ACC112 (cell line): Measurements from ENCODE around the gene SCYL1.

Experiments
- H2AFZ ChIP-seq: fragments of 200-600 bp; sonication (generic); one replicate; pipeline ENCODE4 v1.6.0; 2017; ENCODE audit warnings: antibody characterized with exemption, low read length; ENCODE audit not compliant: unreplicated experiment
- H3K27ac ChIP-seq: fragments of 200-600 bp; sonication (generic); 2 replicates; pipeline ENCODE4 v1.5.1; 2014; ENCODE audit warnings: low read depth, mild to moderate bottlenecking, antibody characterized with exemption, low read length, moderate library complexity
- H3K27me3 ChIP-seq: fragments of 200-600 bp; sonication (generic); 2 replicates; pipeline ENCODE4 v1.6.1; 2014; ENCODE audit warnings: mild to moderate bottlenecking, antibody characterized with exemption, low read length, moderate library complexity, mixed read lengths; ENCODE audit not compliant: insufficient read depth
- H3K36me3 ChIP-seq: fragments of 200-600 bp; sonication (generic); 2 replicates; pipeline ENCODE4 v1.6.1; 2016; ENCODE audit warnings: mild to moderate bottlenecking, antibody characterized with exemption, low read length, moderate library complexity, mixed read lengths; ENCODE audit not compliant: insufficient read depth
- H3K4me1 ChIP-seq: fragments of 200-600 bp; sonication (generic); one replicate; pipeline ENCODE4 v1.6.1; 2016; ENCODE audit warnings: low read length, mixed read lengths; ENCODE audit not compliant: insufficient read depth, unreplicated experiment, control insufficient read depth
- H3K4me3 ChIP-seq: fragments of 200-600 bp; sonication (generic); 2 replicates; pipeline ENCODE4 v1.5.1; 2014; ENCODE audit warnings: mild to moderate bottlenecking, low read depth, low read length
- H3K79me2 ChIP-seq: fragments of 200-600 bp; sonication (generic); one replicate; pipeline ENCODE4 v1.6.0; 2016; ENCODE audit warnings: low read length; ENCODE audit not compliant: control insufficient read depth, unreplicated experiment, insufficient read depth

Gene SCYL1

DNA sequence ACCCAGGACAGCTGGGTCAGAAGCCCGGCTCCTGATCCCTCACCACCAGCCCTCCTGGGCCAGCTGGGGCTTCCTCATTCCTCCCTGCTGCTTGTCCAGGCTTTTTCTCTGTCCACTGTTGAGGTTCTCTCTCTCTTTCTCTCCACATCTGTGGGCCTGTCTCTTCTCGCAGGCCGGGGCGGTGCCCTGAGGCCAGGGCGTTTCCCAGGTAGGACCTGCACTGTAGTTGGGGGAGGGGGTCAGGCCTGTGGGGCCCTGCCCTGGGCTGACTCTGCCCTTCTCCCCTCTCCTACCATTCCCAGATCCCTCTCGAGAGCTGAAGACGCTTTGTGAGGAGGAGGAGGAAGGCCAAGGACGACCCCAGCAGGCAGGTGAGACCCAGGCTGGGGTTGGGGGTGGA lies 55.9 kb downstream of the SCYL1 start:
- H3K27ac ChIP-seq, result no peak overlapping the region
- H3K4me1 ChIP-seq, result peaks cover 20% of the 10 kb centered on the region
- no peak overlapping the region for H3K4me3 ChIP-seq
- H3K27me3 ChIP-seq, result no peaks in the 10 kb centered on the region
- no peak overlapping the region for H2AFZ ChIP-seq
- peaks cover 17% of the 10 kb centered on the region; the same call in 1 of the 2 replicates for H3K36me3 ChIP-seq
- peaks cover 20% of the 10 kb centered on the region for H3K79me2 ChIP-seq

DNA sequence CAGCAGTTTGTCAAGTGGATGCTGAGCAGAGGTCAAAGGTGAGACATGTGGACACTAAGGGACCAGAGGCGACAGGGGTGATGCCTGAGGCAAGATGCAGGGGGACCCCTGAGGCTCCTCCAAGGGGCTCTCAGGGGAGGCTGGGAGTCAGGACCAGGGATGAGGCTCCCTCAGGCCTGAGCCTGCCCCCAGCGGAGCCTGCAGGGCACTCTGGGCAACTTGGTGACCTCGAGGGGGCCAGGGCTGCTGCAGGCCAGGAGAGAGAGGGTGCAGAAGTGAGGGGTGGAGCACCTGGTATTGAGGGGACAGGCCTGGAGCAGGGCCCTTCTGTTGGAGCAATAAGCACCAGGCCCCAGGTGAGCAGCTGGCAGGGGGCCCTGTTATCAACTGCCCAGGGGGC lies 57.0 kb downstream of the SCYL1 start:
- Histone ChIP-seq H3K27me3 (no peaks in the 10 kb centered on the region), H3K4me1 (peaks cover 20% of the 10 kb centered on the region), H2AFZ (no peak overlapping the region), H3K79me2 (peaks cover 10% of the 10 kb centered on the region), H3K4me3 (no peak overlapping the region), H3K36me3 (peaks cover 17% of the 10 kb centered on the region; the same call in 1 of the 2 replicates), H3K27ac (no peak overlapping the region)

DNA sequence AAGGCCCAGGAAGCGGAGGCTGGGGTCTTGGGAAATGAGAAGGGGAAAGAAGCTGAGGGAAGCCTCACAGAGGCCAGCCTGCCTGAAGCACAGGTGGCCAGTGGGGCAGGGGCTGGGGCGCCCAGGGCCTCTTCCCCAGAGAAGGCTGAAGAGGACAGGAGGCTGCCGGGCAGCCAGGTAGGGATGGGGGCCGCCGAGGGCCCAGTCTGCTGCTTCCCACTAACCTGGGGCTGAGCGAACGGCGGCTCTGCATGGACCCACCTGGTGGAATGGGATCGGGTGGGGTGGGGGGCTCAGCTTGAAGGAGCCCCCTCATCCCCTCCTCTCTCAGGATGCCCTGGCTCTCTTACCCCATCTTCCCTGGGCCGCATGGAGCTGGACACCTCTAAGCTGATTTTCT lies 58.7 kb downstream of the SCYL1 start:
- H3K27ac ChIP-seq, result no peak overlapping the region
- H3K27me3 ChIP-seq, result no peaks in the 10 kb centered on the region
- no peak overlapping the region for H2AFZ ChIP-seq
- H3K79me2 ChIP-seq, result no peaks in the 10 kb centered on the region
- H3K36me3 ChIP-seq, result peaks cover 17% of the 10 kb centered on the region; the same call in 1 of the 2 replicates
- H3K4me3 ChIP-seq, result no peak overlapping the region
- H3K4me1 ChIP-seq, result peaks cover 20% of the 10 kb centered on the region

DNA sequence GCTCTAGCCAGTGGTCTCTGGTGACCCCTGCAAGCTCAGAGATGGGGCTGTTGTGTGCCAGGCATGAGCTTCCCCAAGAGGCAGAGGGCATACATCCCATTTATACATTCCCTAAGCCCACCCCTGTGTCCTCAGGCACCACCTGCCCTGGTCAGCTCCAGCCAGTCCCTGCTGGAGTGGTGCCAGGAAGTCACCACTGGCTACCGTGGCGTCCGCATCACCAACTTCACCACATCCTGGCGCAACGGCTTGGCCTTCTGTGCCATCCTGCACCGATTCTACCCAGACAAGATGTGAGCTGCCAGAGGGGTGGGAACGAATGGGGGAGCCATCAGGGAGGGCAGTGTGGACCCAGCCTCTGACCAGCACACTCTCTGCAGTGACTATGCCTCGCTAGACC lies 59.2 kb downstream of the SCYL1 start:
- no peaks in the 10 kb centered on the region for H3K79me2 ChIP-seq
- H3K4me3 ChIP-seq, result no peak overlapping the region
- peaks cover 17% of the 10 kb centered on the region; the same call in 1 of the 2 replicates for H3K36me3 ChIP-seq
- no peak overlapping the region for H3K27ac ChIP-seq
- no peaks in the 10 kb centered on the region for H3K27me3 ChIP-seq
- no peak overlapping the region for H2AFZ ChIP-seq
- H3K4me1 ChIP-seq, result peaks cover 20% of the 10 kb centered on the region

DNA sequence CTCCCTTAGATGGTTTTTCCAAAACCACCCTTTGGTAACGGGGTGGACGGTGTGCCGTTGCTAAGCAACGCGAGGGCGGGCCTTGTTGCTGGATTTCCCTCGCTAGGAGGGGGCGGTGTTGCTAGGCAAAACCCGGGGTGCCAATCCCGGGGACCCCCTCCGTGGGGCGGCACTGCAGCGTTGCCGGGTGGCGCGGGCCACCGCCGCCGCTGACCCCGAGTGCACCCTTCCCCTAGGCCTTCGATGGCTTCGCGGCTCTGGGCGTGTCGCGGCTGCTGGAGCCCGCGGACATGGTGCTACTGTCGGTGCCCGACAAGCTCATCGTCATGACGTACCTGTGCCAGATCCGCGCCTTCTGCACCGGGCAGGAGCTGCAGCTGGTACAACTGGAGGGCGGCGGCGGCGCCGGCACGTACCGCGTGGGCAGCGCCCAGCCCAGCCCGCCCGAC lies 59.9 kb downstream of the SCYL1 start:
- Histone ChIP-seq H2AFZ (no peak overlapping the region), H3K27ac (no peak overlapping the region), H3K27me3 (no peaks in the 10 kb centered on the region), H3K36me3 (peaks cover 17% of the 10 kb centered on the region; the same call in 1 of the 2 replicates), H3K4me3 (no peak overlapping the region), H3K79me2 (no peaks in the 10 kb centered on the region), H3K4me1 (peaks cover 20% of the 10 kb centered on the region)

DNA sequence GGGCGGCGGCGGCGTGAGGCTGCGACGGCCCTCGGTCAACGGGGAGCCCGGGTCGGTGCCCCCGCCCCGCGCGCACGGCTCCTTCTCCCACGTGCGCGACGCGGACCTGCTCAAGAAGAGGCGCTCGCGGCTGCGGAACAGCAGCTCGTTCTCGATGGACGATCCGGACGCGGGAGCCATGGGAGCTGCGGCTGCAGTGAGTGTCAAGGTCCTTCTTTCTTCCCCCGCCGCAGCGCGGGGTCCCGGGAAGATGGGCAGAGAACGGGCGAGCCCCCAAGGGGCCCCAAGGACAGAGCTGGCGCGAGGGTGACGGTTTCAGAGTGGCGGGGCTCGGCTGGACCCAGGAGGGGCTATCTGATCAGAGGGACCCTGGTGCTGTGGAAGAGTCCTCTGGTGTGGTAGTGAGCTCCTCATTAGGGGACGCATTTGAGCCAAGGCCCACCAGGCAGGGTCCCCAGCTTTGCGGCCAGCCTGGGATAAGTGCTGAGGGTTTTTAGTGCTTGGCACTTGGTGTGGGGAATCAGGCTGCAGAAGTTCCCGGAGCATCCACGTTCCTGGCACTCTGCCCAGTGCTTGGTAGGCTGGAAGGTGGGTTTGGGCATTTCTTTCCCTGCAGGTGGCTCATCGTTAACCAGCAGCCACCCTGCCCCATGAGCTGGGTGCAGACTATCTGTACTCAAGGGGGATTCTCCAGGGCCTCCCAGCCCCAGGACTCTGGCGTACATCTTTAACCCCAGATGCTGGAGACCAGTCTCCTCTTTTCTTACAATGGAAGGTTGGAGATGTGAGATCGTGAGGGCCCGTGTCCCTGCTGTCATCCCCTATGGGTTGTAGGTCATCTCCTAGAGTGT lies 60.7 kb downstream of the SCYL1 start:
- Histone ChIP-seq H3K4me3 (no peak overlapping the region), H2AFZ (no peak overlapping the region), H3K27ac (no peak overlapping the region), H3K27me3 (no peaks in the 10 kb centered on the region), H3K36me3 (peaks cover 13% of the 10 kb centered on the region; the same call in 1 of the 2 replicates), H3K4me1 (peaks cover 20% of the 10 kb centered on the region), H3K79me2 (no peaks in the 10 kb centered on the region)

DNA sequence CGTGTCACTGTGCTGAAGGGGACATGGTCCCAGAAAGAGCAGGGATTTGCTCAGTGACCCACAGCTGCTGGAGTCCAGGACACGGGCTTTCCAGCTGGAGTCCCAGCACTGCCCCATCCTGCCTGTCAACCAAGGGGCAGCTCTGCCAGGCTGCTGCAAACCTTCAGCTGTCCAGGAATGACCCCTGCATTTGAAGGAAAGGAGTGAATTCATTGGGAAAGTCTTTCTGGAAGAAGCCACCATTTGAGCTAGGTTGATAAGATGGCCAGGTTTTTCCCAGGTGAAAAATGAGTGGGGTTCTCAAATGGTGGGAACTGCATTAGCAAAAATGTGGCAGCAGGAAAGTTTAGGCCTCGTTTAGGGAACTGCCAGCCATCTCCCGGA lies 61.4 kb downstream of the SCYL1 start:
- Histone ChIP-seq H2AFZ (no peak overlapping the region), H3K27me3 (no peaks in the 10 kb centered on the region), H3K79me2 (no peaks in the 10 kb centered on the region), H3K4me1 (peaks cover 20% of the 10 kb centered on the region), H3K36me3 (peaks cover 7% of the 10 kb centered on the region; the same call in 1 of the 2 replicates), H3K27ac (no peak overlapping the region), H3K4me3 (no peak overlapping the region)

DNA sequence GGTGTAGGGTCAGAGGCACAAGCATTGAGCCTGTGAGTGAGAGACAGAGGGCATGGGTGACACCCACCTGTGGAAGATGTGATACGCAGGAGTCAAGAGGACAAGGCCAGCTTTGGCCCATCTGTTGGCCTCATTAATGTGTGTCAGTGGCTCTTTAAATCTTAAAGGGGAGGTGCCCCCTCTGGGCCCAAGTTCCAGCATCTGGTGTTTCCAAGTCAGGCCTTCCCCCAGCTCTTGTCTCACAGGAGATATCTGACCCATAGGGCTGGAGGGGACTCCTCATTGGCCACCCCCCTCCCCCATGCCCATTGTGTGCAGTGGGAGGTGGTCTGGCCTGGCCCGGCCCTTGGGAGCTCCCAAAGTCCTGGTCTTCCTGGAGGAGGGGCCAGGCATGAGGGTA lies 61.8 kb downstream of the SCYL1 start:
- Histone ChIP-seq H2AFZ (no peak overlapping the region), H3K36me3 (peaks cover 7% of the 10 kb centered on the region; the same call in 1 of the 2 replicates), H3K27me3 (no peaks in the 10 kb centered on the region), H3K4me1 (peaks cover 20% of the 10 kb centered on the region), H3K79me2 (no peaks in the 10 kb centered on the region), H3K4me3 (no peak overlapping the region), H3K27ac (no peak overlapping the region)
